GM10248 (cell line): ENCODE data around the gene KAZALD1.

Experiments used
- CTCF ChIA-PET: fragments of 300-600 bp; sonication (Branson Sonifier 250); formaldehyde crosslinking; extraction: SDS; loops from one replicate; lab custom pipeline; 2021; ENCODE audit warnings: antibody characterized with exemption; lab: Yijun Ruan, JAX
- POLR2A ChIA-PET: fragments of 350-650 bp; sonication (Branson Sonifier 250); formaldehyde crosslinking; extraction: SDS; loops from one replicate; lab custom pipeline; 2020; ENCODE audit warnings: antibody characterized with exemption; lab: Yijun Ruan, JAX
- DNase-seq: peaks from one replicate; pipeline ENCODE4 v3.0.0; 2012; ENCODE audit errors: extremely low spot score
- TF ChIP-seq, protein P1 (sequence below): IDR thresholded peaks from 2 replicates; pipeline ENCODE4 v1.5.1; 2012; ENCODE audit warnings: mild to moderate bottlenecking, low read depth; ENCODE audit errors: extremely low read depth, missing control alignments, control extremely low read depth

Gene KAZALD1

DNA sequence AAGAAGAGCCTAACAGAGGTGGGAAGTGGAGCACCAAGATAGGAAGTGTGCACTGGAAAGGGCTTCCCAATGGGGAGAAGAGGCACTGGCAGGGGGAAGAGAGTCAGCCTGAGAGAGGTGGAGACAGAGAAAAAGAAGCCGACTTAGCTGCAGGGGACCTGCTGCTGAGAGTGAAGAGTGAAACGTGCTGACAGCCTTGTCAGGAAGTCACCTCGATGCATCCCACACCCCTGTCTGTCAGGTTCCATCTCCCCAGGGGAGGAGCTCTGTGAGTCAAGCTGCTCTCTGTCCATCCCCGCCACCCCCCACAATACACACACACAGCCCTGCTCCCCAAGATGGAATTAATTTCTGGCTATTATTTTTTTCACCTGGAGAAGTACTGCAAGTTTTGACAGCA lies 14.0 kb downstream of the KAZALD1 start:
- ChIA-PET POLR2A (no interaction called here), CTCF (interaction anchor here (0.7 to 3.1 kb wide), 8 partner anchors 9 to 86 kb away, joined by 3 to 16 read pairs (median 7); no protein-coding TSS in a partner anchor)
- no peak for DNase-seq
- TF ChIP-seq, protein P1, sequence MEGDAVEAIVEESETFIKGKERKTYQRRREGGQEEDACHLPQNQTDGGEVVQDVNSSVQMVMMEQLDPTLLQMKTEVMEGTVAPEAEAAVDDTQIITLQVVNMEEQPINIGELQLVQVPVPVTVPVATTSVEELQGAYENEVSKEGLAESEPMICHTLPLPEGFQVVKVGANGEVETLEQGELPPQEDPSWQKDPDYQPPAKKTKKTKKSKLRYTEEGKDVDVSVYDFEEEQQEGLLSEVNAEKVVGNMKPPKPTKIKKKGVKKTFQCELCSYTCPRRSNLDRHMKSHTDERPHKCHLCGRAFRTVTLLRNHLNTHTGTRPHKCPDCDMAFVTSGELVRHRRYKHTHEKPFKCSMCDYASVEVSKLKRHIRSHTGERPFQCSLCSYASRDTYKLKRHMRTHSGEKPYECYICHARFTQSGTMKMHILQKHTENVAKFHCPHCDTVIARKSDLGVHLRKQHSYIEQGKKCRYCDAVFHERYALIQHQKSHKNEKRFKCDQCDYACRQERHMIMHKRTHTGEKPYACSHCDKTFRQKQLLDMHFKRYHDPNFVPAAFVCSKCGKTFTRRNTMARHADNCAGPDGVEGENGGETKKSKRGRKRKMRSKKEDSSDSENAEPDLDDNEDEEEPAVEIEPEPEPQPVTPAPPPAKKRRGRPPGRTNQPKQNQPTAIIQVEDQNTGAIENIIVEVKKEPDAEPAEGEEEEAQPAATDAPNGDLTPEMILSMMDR, result no peak

DNA sequence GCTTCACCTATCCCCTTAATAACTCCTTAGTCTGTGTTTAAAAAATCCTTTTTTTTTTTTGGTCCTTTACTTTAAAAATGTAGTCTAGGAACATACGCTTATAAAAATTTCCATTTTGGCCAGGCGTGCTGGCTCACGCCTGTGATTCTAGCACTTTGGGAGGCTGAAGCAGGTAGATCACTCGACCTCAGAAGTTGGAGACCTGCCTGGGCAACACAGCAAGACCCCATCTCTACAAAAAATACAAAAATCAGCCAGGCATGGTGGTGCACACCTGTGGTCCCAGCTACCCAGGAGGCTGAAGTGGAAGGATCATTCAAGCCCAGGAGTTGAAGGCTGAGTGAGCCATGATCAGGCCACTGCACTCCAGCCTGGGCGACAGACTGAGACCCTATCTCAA lies 14.8 kb downstream of the KAZALD1 start:
- DNase-seq, result no peak
- ChIA-PET POLR2A (no interaction called here), CTCF (interaction anchor here (0.7 to 3.1 kb wide), 7 partner anchors 9 to 85 kb away, joined by 3 to 16 read pairs (median 5); no protein-coding TSS in a partner anchor)
- TF ChIP-seq, protein P1, result no peak

DNA sequence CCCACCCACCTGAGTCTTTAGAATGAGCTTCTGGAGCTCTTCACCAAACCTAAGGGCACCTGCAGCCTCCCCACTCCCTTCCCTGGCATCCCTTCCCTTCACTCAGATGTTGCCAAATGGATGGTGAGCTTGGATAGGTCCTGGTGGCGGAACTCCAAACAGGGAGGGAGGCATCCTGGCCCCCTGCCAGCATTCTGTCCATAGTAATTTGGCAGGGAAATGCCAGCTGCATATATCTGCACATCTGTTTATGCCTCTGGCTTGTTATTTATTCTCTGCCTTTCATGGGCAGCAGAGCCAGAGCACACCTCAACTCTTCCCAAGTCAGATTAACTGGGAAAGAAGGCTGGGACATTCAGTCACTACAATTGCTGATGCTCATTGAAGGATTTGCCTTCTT lies 18.1 kb downstream of the KAZALD1 start:
- POLR2A ChIA-PET, result no interaction called here
- DNase-seq, result no peak
- CTCF ChIA-PET, result interaction anchor here (1.0 to 3.3 kb wide), 5 partner anchors 13 to 63 kb away, joined by 5 to 13 read pairs (median 7); no protein-coding TSS in a partner anchor
- TF ChIP-seq, protein P1, result no peak

DNA sequence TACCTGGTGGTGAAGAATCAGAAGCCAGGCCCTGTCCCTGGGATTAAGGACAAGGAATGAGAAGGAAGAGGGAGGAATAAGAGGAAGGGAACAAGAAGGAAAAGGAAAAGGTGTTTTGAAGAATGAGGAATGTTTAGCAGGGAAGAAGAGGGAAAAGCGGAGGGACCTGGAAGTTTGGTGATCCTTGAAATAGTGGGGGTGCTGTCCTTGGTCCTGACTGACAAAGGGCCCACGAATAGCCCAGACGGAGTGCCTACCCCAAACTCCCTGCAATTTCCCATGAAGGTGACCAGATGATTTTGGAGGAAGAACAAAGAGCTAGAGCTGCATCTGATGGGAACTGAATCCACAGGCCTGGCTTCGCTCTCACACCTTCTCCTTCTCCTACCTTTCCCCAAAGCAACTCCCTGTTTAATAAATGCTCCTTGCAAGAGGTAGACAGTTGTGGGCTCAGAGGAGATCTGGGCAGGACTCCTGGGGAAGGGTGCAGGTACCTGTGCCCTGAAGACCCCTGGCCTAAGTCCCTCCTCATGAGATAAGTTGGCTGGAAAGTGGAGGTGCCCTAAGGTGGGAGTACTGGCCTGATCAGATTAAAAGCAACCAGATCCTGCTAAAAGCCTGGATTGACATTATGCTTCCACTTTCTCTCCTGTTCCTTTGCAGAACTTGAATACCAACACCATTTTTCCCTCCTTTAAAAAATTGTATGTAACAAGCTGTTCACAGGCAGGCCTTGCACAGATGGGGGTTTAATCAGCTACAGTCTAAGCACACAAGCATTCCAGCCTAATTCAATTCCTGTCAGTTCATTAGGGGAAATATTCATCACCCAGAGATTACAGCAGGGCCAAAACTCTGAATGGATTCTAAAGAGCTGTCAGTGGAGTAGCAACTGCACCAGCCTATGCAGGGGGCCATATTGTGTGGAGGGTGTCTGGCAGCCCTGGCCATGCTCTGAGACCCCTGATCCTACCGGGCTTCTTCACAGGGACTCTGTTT lies 19.4 kb downstream of the KAZALD1 start:
- ChIA-PET POLR2A (no interaction called here), CTCF (interaction anchor here (0.8 to 7.9 kb wide), 4 partner anchors 9 to 21 kb away, joined by 3 to 70 read pairs (median 8); no protein-coding TSS in a partner anchor)
- peak; percentile 39 for DNase-seq
- TF ChIP-seq, protein P1, result no peak

DNA sequence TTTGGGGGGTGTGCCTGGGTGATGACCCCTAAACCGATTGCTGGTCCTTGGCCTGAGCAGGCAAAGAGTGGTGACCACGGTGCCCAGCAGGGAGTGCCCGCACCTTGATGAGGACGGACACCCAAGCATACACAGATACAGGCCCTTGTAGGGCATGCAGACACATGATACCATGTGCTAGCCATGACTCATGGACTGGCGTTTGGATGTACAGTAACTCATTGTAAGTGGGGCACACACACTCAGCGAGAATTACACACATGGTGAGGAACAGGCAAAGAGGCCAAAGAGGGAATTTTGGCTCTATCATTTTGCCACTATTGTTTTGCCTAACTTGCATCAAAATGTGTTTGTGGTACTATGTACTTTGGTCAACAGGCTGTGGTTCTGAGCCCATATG lies 24.1 kb downstream of the KAZALD1 start:
- CTCF ChIA-PET, result interaction anchor here (1.9 to 7.9 kb wide), 5 partner anchors 11 to 56 kb away, joined by 6 to 70 read pairs (median 30); no protein-coding TSS in a partner anchor

DNA sequence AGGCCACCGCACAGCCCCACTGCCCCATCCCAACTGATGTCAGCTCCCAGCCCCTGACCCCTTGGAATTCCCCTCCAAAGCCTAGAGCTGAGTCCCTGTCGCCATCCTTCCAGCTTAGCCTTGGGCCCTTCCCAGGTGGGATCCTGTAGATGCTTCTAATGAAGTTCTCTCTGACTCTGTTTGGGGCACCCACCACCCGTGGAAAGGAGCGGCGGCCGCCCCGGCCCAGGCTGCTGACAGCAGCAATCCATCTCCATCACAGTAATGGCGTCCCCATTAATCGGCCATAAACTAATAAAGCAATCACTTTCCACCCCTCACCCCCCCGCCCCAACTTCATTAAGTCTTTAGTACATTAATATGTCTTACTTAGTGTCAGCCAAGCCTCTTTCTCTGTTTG lies 25.6 kb downstream of the KAZALD1 start:
- DNase-seq, result no peak
- ChIA-PET POLR2A (no interaction called here), CTCF (interaction anchor here (2.2 to 7.9 kb wide), 5 partner anchors 9 to 55 kb away, joined by 7 to 70 read pairs (median 30); no protein-coding TSS in a partner anchor)
- TF ChIP-seq, protein P1, result no peak

More for the DNA sequence above, 24.1 kb downstream of the KAZALD1 start:
- DNase-seq, result no peak
- TF ChIP-seq, protein P1, result no peak
- POLR2A ChIA-PET, result no interaction called here
